ENCODE data around the gene TUSC2.
"Not testable (repeated sequence)": the region's sequence is repeated elsewhere in the genome, so short reads cannot be mapped to it uniquely, and the experiment has no call there.

Gene TUSC2

GRCh38 chr3:50319894-50320625 lies 8.0 kb downstream of the TUSC2 start:
- no peak for DNase-seq (ENCODE audit: extremely low read depth in 1 of 2, low read depth in 1 of 2)

GRCh38 chr3:50319181-50319893 lies 8.7 kb downstream of the TUSC2 start:
- no peak for DNase-seq (ENCODE audit: extremely low read depth in 1 of 2, low read depth in 1 of 2)

GRCh38 chr3:50318615-50319014 lies 9.4 kb downstream of the TUSC2 start:
- no peak for DNase-seq (ENCODE audit: extremely low read depth in 1 of 2, low read depth in 1 of 2)

- no peak for DNase-seq (ENCODE audit: extremely low read depth in 1 of 2, low read depth in 1 of 2)
Measured at GRCh38 chr3:50318163-50318562, 9.9 kb downstream of the TUSC2 start.

GRCh38 chr3:50317300-50317699 lies 10.7 kb downstream of the TUSC2 start:
- no peak for DNase-seq (ENCODE audit: extremely low read depth in 1 of 2, low read depth in 1 of 2)

GRCh38 chr3:50316657-50317242 lies 11.3 kb downstream of the TUSC2 start:
- DNase-seq (ENCODE audit: extremely low read depth in 1 of 2, low read depth in 1 of 2), result peak; percentile 57 to 61

GRCh38 chr3:50314816-50315215 lies 13.2 kb downstream of the TUSC2 start:
- DNase-seq (ENCODE audit: extremely low read depth in 1 of 2, low read depth in 1 of 2), result no peak

- no peak for DNase-seq (ENCODE audit: extremely low read depth in 1 of 2, low read depth in 1 of 2)
Measured at GRCh38 chr3:50314342-50314741, 13.7 kb downstream of the TUSC2 start.

GRCh38 chr3:50312041-50312440 lies 16.0 kb downstream of the TUSC2 start:
- DNase-seq (ENCODE audit: extremely low read depth in 1 of 2, low read depth in 1 of 2), result not testable (repeated sequence)

- no peak for DNase-seq (ENCODE audit: extremely low read depth in 1 of 2, low read depth in 1 of 2)
Measured at GRCh38 chr3:50304601-50305000, 23.4 kb downstream of the TUSC2 start.

GRCh38 chr3:50303013-50303815 lies 24.8 kb downstream of the TUSC2 start, which contains the start of gene HYAL1:
TSS of gene HYAL1 (minus strand) at chr3:50303574. CDS start at chr3:50302956, 618 bp downstream.
- DNase-seq (ENCODE audit: extremely low read depth in 1 of 2, low read depth in 1 of 2), result no peak

GRCh38 chr3:50302095-50303012 lies 25.7 kb downstream of the TUSC2 start:
- DNase-seq (ENCODE audit: extremely low read depth in 1 of 2, low read depth in 1 of 2), result no peak

GRCh38 chr3:50300681-50301254 lies 27.3 kb downstream of the TUSC2 start:
- DNase-seq (ENCODE audit: extremely low read depth in 1 of 2, low read depth in 1 of 2), result no peak

GRCh38 chr3:50299929-50300680 lies 27.9 kb downstream of the TUSC2 start:
- DNase-seq (ENCODE audit: extremely low read depth in 1 of 2, low read depth in 1 of 2), result no peak

- DNase-seq (ENCODE audit: extremely low read depth in 1 of 2, low read depth in 1 of 2), result no peak
Measured at GRCh38 chr3:50299638-50299928, 28.4 kb downstream of the TUSC2 start.

GRCh38 chr3:50298836-50299637 lies 29.0 kb downstream of the TUSC2 start, which contains the start of the genes HYAL3 and NAA80:
TSS of gene HYAL3 (minus strand) at chr3:50299405. CDS start at chr3:50295602, 3,803 bp downstream.
TSS of gene NAA80 (minus strand) at chr3:50299405. CDS start at chr3:50297463, 1,942 bp downstream.
- DNase-seq (ENCODE audit: extremely low read depth in 1 of 2, low read depth in 1 of 2), result peak; percentile 97 to 99

GRCh38 chr3:50297896-50298725 lies 29.9 kb downstream of the TUSC2 start:
- no peak for DNase-seq (ENCODE audit: extremely low read depth in 1 of 2, low read depth in 1 of 2)

Data from activated CD8-positive, alpha-beta memory T cell treated with anti-CD3 and anti-CD28 coated beads for 1 hour (primary cell).